NCI-H2227 treated with DMSO at 0.1 percent for 48 hours (cell line): ENCODE measurements around the gene MTCL1.

Experiments
- DNase-seq: peaks from one replicate; lab custom pipeline; 2025; lab: John Stamatoyannopoulos, UW

MTCL1 gene

GRCh38 chr18:8810157-8810556 is 104.8 kb downstream of the MTCL1 start:
- no peak for DNase-seq

GRCh38 chr18:8811115-8811514 is 105.8 kb downstream of the MTCL1 start:
- DNase-seq, result no peak

GRCh38 chr18:8812631-8813030 is 107.3 kb downstream of the MTCL1 start:
- DNase-seq, result no peak

- DNase-seq, result no peak
Measured at GRCh38 chr18:8813611-8814010, 108.3 kb downstream of the MTCL1 start.

DNA sequence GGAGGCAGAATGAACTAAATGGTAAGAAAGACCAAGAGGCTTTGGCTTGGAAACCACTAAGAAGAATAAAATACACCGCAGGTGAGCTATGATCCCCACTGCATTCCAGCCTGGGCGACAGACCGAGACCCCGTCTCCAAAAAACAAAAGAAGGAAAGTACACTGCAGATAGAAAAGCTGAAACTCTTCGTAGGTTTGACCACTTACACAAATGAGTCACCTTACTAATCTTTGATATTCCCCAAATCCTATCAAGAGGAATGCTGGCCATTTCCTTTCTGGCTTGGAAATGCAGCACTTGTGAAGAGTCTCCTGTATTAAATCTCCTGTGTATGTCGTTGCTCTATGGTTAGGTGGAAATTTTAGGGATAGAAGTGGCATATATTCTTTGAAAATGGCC is 108.8 kb downstream of the MTCL1 start:
- DNase-seq, result no peak

- DNase-seq, result no peak
Measured at GRCh38 chr18:8816220-8816619, 110.9 kb downstream of the MTCL1 start.

DNA sequence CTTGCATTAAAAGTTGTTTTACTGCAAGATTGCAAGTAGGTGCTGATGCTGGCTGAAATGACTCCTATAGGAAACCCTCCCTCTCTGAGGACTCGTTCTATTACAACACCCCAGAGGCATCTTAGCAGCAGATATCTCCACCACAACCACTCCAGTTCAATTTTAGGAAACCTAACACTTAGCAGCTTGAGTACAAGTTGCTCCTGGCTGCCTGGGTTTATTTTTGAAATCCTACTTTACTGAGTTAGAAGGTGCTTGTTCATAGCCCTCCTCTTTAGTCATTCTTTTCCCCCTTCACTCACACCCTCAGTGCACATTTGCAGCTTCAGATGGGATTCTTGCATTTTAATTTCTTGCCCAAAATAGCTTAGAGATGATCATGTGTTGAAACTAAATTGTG is 111.5 kb downstream of the MTCL1 start:
- no peak for DNase-seq

DNA sequence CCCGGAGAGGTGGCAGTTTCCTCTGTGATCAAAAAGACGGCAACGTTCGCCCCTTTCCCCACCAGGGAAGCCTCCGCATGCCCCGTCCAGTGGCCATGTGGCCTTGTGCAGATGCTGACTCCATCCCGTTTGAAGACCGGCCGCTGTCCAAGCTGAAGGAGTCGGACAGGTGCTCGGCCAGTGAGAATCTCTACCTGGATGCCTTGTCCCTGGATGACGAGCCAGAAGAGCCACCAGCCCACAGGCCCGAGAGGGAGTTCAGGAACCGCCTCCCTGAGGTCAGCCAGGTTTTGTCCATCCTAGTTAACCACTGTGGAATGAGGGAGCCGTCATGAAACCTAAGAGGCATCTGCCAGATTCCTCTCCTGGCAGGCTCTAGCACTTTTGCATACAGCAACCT is 113.6 kb downstream of the MTCL1 start:
- no peak for DNase-seq

DNA sequence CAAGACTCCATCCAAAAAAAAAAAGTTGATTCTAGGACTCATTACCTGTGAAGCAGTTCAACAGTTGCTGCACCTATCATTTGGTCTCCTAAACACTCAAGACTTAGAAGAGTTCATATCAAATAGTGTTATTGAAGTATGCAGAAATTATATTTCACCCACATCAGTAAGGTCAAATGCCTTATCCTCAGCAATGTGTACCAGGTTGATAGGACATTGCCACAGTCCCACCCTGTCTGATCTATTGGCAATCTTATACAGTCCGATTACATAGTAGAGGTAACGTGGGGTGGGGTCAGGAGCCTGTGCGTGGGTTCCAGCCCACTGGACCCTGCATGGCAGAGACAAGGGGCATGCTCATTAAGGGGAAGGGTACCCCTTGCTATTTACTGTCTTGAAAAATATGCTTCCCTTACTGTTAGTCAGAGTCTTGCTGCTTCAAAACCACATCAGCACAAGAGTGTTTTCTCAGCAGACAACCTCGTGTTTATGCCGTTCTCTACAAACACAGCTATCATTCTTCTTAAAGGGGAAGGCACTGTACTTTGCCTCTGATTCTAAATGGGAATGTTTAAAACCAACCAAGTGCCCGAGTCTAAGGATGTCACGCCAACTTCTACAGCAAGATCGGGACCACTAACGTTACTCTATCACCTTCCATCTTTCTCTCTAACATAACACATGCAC is 115.2 kb downstream of the MTCL1 start:
- no peak for DNase-seq

- DNase-seq, result no peak
Measured at GRCh38 chr18:8821083-8821465, 115.7 kb downstream of the MTCL1 start.

GRCh38 chr18:8821531-8821930 is 116.2 kb downstream of the MTCL1 start:
- no peak for DNase-seq

DNA sequence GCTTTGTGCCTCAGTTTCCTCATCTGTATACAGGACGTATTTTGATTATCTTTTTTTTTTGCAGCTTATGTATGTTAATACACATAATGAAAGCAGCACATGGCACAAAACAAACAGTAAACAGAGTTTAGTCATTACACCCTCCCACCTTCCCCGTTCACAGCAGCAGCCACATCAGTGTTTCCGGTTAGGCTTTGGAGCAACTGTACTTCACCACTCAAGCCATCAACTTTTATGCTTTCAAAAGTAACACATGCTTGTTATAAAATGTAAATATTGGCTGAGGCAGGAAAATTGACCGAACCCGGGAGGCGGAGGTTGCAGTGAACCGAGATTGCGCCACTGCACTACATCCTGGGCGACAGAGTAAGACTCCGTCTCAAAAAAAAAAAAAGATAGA is 117.3 kb downstream of the MTCL1 start:
- DNase-seq, result no peak

- no peak for DNase-seq
Measured at GRCh38 chr18:8823530-8823929, 118.2 kb downstream of the MTCL1 start.

DNA sequence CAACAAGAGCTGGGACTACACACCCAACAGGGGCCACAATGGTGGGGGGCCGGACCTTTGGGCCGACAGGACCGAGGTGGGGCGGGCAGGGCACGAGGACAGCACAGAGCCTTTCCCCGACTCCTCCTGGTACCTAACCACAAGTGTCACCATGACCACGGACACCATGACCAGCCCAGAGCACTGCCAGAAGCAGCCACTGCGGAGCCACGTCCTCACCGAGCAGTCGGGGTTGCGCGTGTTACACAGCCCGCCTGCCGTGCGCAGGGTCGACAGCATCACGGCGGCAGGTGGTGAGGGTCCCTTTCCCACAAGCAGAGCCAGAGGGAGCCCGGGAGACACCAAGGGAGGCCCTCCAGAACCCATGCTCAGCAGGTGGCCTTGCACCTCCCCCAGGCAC is 119.5 kb downstream of the MTCL1 start:
- DNase-seq, result no peak

DNA sequence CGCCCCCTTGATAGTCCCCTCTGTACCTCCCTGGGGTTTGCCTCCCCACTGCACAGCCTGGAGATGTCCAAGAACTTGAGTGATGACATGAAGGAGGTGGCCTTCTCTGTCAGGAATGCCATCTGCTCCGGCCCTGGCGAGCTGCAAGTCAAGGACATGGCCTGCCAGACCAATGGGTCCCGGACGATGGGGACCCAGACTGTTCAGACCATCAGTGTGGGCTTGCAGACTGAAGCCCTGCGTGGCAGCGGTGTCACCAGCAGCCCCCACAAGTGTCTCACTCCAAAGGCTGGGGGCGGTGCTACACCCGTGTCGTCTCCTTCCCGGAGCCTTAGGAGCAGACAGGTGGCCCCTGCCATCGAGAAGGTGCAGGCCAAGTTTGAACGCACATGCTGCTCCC is 119.9 kb downstream of the MTCL1 start:
- no peak for DNase-seq

DNA sequence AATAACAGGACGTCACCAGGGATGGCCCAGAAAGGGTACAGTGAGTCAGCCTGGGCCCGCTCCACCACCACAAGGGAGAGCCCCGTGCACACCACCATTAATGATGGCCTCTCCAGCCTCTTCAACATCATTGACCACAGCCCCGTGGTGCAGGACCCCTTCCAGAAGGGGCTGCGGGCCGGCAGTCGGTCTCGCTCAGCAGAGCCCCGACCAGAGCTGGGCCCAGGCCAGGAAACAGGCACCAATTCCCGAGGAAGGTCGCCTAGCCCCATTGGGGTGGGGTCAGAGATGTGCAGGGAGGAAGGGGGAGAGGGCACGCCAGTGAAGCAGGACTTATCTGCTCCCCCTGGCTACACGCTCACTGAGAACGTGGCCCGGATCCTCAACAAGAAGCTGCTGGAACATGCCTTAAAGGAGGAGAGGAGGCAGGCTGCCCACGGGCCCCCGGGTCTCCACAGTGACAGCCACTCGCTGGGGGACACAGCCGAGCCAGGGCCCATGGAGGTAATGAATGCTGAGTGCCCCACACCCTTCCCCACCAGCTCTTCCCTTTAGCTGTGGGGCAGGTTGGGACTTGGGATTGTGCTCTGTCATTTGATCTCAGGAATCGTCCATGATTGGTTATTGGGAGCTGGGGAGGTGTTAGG is 120.5 kb downstream of the MTCL1 start:
- DNase-seq, result no peak

GRCh38 chr18:8826514-8826913 is 121.2 kb downstream of the MTCL1 start:
- no peak for DNase-seq

DNA sequence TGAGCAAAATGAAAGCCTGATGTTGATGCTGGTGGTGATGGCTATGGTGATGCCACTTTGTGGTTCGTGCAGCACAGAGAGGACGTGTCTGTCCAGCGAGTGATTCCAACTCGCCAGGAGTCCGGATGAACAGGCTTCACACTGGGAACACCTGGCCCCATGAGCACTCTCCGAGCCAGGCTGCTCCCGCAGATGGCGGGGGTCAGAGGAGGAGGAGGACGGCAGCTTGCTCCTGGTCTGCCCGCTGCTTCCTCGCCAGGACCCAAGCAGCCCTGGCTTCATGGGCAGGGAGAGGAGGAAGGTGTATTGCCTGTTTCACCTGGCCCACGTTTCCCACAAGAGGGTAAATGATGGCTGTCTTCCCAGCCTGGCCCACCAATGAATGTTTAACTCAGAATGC is 121.6 kb downstream of the MTCL1 start:
- DNase-seq, result no peak

DNA sequence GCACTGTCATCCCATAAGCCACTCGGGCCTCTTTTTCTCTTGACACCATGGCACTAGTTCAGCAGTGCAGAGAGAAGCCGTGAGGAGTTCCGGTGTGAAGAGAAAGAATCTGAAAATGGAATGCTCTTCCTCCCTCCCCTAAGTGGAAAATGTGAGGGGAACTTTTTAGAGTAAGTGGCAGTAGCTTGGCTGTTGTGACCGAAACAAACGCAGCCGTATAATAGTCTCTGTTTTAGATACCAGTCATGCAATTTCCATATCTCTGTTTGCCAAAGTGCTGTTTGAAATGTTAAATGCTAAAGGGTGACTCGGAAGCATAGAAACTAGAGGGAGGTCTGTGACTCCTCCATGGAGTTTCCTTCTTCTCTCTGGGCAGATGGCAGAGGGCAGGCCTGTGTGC is 122.9 kb downstream of the MTCL1 start:
- DNase-seq, result no peak

DNA sequence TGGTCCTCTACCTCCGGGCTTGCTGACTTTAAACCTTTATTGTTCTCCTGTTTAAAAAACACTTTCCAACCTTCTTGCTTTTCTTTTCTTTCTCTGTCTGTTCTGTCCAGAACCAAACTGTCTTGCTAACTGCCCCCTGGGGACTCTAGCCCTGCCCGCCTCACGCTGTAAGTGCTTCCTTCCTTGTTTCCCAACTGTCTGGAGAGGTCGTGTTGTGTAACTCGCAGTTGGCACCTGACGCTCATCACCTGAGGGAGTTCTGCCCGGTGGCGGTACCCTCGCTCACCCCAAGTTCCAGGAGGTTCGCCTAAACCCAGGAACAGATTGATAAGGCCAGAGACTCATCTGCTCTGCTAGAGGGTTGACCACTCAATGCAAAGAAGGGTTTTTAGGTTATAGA is 123.4 kb downstream of the MTCL1 start:
- DNase-seq, result no peak

DNA sequence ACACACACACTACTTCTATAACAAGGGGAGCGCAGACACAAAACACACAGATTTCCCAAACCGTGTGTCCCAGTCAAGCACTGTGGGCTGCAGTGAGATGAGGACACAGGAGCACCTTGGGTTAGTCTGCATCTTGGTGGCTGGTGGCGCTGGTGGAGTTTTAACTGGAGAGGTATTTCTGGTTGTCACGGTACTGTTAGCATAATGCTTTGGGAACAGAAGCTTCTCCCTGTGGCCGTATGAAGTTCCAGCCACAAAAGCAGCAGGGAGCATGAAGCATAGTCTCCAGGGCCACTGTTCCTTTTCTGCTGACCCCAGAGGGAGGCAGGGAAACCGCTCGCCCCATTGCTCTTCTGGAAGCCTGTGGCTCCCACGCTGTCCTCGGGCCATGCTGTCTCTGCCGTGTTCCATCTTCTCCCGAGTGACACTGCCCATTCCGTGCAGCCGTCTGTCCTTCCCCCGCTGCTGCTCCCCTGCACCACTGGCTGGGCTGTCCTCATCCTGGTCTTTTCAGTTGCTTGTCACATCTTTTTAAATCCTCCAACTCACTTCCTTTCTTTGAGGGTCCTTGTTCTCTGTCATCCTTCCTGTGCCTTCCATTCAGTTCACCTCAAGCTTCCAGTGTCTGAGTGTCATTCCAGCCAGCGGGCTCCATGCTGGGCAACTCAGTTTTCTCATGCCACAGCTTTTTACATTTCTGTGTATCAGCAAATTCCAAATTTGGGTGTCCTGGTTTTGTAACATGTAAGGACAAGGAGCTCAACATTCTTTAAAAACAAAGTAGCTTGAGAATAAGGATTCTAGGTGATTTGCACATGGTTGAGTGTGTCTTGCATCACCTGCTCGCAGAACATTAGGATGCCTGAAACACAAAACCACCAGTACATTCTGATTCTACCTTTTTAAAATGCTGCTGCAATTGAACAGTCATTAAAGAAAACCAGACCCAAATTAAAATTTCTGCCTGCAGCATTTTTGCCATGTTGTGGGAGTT is 125.0 kb downstream of the MTCL1 start:
- DNase-seq, result no peak

DNA sequence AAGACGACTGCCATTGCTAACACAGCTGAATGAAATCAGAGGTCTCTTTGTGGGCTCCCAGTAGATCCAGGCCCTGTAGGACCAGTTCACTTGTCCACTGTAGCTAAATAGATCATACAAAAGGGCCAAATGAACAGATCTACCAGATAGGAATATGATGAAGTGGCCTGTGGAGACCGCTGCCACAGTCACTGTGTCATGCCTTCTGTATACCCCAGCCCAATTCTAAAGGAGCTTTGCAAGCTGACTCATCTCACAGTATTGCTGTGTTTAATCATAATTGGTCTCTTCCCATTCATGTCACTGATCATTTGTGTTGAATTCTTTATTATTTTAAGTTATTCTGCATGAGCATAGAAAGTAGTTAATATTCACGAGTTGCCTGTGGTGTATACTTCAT is 125.8 kb downstream of the MTCL1 start:
- no peak for DNase-seq

DNA sequence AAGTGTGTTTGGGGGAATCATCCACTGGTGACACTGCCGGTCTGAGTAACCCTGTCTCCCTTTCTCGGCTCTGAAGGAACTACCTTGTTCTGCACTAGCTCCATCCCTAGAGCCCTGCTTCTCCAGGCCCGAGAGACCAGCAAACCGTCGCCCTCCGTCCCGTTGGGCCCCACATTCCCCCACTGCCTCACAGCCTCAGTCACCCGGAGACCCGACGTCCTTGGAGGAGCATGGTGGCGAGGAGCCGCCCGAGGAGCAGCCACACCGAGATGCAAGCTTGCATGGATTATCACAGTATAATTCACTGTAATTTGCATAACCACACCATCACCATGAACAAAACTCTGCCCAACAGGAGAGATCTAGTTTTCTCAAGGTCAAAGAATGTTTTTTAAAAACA is 126.2 kb downstream of the MTCL1 start:
- no peak for DNase-seq
